GM18508 (cell line): ENCODE measurements around the gene SLC17A7.

Experiments
- ATAC-seq: cut with Tn5 transposase; IDR thresholded peaks from one replicate; pipeline ENCODE4 v1.9.1; 2021; ENCODE audit warnings: moderate number of reproducible peaks; ENCODE audit not compliant: insufficient read depth, unreplicated experiment

The SLC17A7 gene

GRCh38 chr19:49390131-49390928 is 51.0 kb downstream of the SLC17A7 start:
- no peak for ATAC-seq

- no peak for ATAC-seq
Measured at GRCh38 chr19:49389406-49389805, 51.9 kb downstream of the SLC17A7 start.

GRCh38 chr19:49387936-49388372 is 53.4 kb downstream of the SLC17A7 start, which contains the start of gene KASH5:
Gene KASH5, plus strand, starts transcription at chr19:49388249. Its CDS starts 2,635 bp downstream, at chr19:49390884.
- no peak for ATAC-seq

DNA sequence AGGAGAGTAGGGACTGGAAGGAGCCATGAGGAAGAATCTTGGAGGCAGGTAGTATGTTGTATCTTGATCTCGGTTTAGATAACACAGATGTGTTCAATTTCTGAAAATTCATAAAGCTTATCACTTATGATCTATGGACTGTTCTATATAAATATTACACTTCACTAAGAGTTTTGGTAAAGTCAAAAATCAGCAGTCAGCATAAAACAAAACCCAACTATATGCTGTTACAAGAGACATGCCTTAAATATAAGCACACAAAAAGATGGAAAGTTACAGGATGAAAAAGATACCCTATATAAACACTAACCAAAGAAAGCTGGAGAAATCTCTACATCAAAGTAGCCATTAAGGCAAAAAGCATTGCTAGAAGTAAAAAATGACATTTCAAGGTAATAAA is 57.7 kb downstream of the SLC17A7 start:
- no peak for ATAC-seq

GRCh38 chr19:49382639-49383038 is 58.7 kb downstream of the SLC17A7 start:
- ATAC-seq, result no peak

DNA sequence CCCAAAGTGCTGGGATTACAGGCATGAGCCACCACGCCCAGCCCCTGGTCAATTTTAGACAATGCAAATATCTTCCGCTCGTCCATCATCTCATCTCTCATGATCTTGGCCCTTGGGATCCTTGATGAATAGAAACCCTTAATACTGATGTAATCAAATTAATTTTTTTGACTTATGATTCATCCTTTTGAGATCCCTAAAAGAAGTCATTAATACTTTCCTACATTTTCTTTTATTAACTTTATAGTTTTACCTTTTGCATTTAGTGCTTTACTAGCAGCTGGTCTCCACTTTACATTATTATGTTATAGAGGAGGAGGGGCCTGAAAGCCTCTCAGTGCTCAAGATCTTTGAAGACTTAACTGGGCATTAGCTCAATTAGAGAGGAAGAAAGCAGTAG is 60.9 kb downstream of the SLC17A7 start:
- ATAC-seq, result no peak
